Measurements from ENCODE around the gene RPTOR. TPM values are rescaled to one million over a fixed set of nuclear protein-coding genes. Genes with fewer than 3 reads are reported as not detected.

The RPTOR gene
- total RNA-seq, 1 donor from 2014 or later: 66.7 TPM

DNA sequence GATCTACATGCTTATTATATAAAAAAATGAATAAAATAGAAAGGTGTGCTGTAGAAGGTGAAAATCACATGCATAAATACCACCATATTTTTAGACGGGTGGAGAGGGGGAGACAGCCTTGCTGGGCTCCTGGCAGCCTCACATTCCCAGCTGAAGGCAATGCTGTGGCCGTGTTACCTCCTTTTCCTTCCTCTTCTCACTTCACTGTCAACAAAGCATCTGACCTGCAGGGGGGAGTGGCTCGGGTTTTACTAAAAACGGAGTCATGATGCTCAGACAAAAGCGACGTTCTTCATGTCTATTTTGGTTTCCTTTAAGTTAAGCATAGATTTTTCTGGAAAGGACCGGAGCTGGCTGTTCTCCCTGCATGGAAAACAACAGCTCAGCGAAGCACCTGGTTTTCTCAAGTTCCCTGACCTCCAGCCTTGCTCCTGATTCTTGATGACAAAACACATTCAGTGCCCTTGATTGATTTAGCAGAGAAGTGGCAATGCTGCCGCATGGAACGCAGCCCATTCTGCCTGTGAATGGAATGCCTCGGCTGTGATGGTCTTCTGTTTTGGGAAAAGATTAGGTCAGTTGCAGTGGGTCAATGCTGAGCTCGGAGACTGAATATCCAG, 5.5 kb upstream of the RPTOR start:
- no peak for DNase-seq (ENCODE audit: low spot score)
- Mint-ChIP-seq H3K4me3 (peak overlapping the region; percentile 6), H3K27ac (no peak overlapping the region), H3K9me3 (no peaks in the 10 kb centered on the region), H3K36me3 (ENCODE audit: low read depth) (no peaks in the 10 kb centered on the region), H3K27me3 (ENCODE audit: insufficient read depth) (peaks cover 5% of the 10 kb centered on the region), H3K4me1 (ENCODE audit: low read depth) (peaks cover 8% of the 10 kb centered on the region)
- intact Hi-C loops (cut with micrococcal nuclease): no loop called here

DNA sequence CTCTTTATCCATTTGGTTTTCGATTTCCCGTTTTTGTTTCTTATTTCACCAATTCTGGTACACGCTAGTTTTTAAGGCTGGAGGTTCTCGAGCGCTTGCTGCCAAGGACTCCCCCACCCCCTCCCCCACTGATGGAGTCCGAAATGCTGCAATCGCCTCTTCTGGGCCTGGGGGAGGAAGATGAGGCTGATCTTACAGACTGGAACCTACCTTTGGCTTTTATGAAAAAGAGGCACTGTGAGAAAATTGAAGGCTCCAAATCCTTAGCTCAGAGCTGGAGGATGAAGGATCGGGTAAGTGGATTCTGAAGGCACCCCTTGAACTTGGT, 825 bp downstream of the RPTOR start:
- Mint-ChIP-seq H3K4me3 (peak overlapping the region; percentile 93), H3K36me3 (ENCODE audit: low read depth) (peaks cover 2% of the 10 kb centered on the region), H3K4me1 (ENCODE audit: low read depth) (peaks cover 32% of the 10 kb centered on the region), H3K9me3 (no peaks in the 10 kb centered on the region), H3K27ac (peak overlapping the region; percentile 94), H3K27me3 (ENCODE audit: insufficient read depth) (peaks cover 5% of the 10 kb centered on the region)
- intact Hi-C loops (cut with micrococcal nuclease): loop anchor here (2.0 kb wide), 1 partner anchor 91 kb away; no protein-coding TSS in a partner anchor
- no peak for DNase-seq (ENCODE audit: low spot score)

DNA sequence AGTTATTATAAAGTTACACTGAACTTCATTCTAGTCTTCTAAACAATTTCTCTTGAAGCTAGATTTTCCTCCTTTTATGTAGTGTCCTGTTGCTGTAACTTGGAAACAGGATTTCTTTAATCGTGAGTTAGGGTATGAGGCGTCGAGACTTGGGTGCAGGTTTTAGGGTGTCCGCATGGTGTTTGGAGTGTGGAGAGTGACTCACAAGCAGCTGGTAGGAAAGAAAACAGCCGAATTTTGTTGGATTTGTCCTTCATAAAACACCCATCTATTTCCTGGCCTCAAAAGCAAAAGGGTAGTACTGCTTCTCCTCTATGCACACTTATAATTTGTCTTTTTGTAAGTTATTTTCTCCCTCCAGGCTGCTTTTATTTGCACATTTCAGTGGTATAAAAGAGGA, 1.6 kb downstream of the RPTOR start:
- Mint-ChIP-seq H3K9me3 (no peaks in the 10 kb centered on the region), H3K27me3 (ENCODE audit: insufficient read depth) (peaks cover 5% of the 10 kb centered on the region), H3K4me1 (ENCODE audit: low read depth) (peaks cover 32% of the 10 kb centered on the region), H3K36me3 (ENCODE audit: low read depth) (peaks cover 2% of the 10 kb centered on the region), H3K27ac (no peak overlapping the region), H3K4me3 (peak overlapping the region; percentile 93)
- intact Hi-C loops (cut with micrococcal nuclease): no loop called here
- DNase-seq (ENCODE audit: low spot score): no peak

- Mint-ChIP-seq H3K4me1 (ENCODE audit: low read depth) (peaks cover 17% of the 10 kb centered on the region), H3K4me3 (no peak overlapping the region), H3K36me3 (ENCODE audit: low read depth) (peaks cover 2% of the 10 kb centered on the region), H3K9me3 (no peaks in the 10 kb centered on the region), H3K27ac (no peak overlapping the region), H3K27me3 (ENCODE audit: insufficient read depth) (no peaks in the 10 kb centered on the region)
- intact Hi-C loops (cut with micrococcal nuclease): no loop called here
- no peak for DNase-seq (ENCODE audit: low spot score)
These were observed 7.9 kb downstream of the RPTOR start for GRCh38 chr17:80552523-80552922.

GRCh38 chr17:80555266-80555665, 10.6 kb downstream of the RPTOR start:
- Mint-ChIP-seq H3K9me3 (no peaks in the 10 kb centered on the region), H3K4me1 (ENCODE audit: low read depth) (peaks cover 9% of the 10 kb centered on the region), H3K27me3 (ENCODE audit: insufficient read depth) (no peaks in the 10 kb centered on the region), H3K27ac (no peak overlapping the region), H3K36me3 (ENCODE audit: low read depth) (peaks cover 7% of the 10 kb centered on the region), H3K4me3 (no peak overlapping the region)
- intact Hi-C loops (cut with micrococcal nuclease): no loop called here
- DNase-seq (ENCODE audit: low spot score): no peak

- no peaks in the 10 kb centered on the region for H3K27me3 Mint-ChIP-seq (ENCODE audit: insufficient read depth)
- H3K4me3 Mint-ChIP-seq: no peak overlapping the region
- H3K9me3 Mint-ChIP-seq: no peaks in the 10 kb centered on the region
- no peaks in the 10 kb centered on the region for H3K4me1 Mint-ChIP-seq (ENCODE audit: low read depth)
- no peak overlapping the region for H3K27ac Mint-ChIP-seq
- H3K36me3 Mint-ChIP-seq (ENCODE audit: low read depth): peaks cover 7% of the 10 kb centered on the region
- no peak for DNase-seq (ENCODE audit: low spot score)
- intact Hi-C loops (cut with micrococcal nuclease): no loop called here
These were observed 13.4 kb downstream of the RPTOR start for GRCh38 chr17:80558046-80558445.

DNA sequence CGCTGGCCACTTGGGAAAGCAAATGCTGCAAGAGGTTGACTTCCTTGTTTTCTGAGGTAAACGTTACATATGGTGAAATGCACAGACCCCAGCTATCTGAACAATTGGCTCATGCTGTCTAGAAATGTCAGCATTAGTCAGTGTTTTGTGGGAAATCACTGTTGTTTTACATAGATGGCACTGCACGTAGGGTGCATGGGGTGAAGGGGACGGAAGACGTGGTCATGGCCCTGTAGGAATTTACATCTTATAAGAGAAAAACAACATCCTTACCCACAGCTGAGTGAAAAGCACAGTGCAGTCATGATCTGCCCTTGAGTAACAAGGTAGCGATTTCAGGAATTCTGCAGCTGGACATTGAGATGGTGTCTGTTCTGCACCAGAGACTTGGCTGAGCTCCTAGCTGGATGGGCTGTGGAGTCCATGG, 15.2 kb downstream of the RPTOR start:
- DNase-seq (ENCODE audit: low spot score): no peak
- H3K27ac Mint-ChIP-seq: no peak overlapping the region

DNA sequence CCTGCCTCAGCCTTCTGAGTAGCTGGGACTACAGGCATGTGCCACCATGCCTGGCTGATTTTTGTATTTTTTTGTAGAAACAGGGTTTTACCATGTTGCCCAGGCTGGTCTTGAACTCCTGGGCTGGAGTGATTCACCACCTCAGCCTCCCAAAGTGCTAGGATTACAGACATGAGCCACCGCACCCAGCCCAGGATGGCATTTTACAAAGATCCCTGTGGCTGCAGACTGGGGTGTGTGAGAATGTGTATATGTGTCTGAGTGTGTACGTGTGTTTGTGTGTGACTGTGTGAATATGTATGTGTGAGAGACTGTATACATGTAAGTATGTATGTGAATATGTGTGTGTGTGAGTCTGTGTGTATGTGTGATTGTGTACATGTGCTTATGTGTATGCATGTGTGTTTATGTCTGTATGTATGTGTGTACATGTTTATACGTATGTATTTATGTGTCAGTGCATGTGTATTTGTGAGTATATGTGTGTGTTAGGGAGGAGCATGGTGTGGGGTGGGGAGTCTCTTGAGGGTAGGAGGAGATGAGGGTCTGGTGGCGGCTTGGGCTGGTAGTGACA, 17.0 kb downstream of the RPTOR start:
- Mint-ChIP-seq H3K27me3 (ENCODE audit: insufficient read depth) (no peaks in the 10 kb centered on the region), H3K36me3 (ENCODE audit: low read depth) (peaks cover 5% of the 10 kb centered on the region), H3K4me3 (no peak overlapping the region), H3K27ac (no peak overlapping the region), H3K4me1 (ENCODE audit: low read depth) (peaks cover 5% of the 10 kb centered on the region), H3K9me3 (no peaks in the 10 kb centered on the region)
- DNase-seq (ENCODE audit: low spot score): no peak
- intact Hi-C loops (cut with micrococcal nuclease): no loop called here

More for the DNA sequence above, 15.2 kb downstream of the RPTOR start:
- Mint-ChIP-seq H3K4me3 (no peak overlapping the region), H3K9me3 (no peaks in the 10 kb centered on the region), H3K27me3 (ENCODE audit: insufficient read depth) (no peaks in the 10 kb centered on the region), H3K36me3 (ENCODE audit: low read depth) (peaks cover 5% of the 10 kb centered on the region), H3K4me1 (ENCODE audit: low read depth) (no peaks in the 10 kb centered on the region)
- intact Hi-C loops (cut with micrococcal nuclease): no loop called here

DNA sequence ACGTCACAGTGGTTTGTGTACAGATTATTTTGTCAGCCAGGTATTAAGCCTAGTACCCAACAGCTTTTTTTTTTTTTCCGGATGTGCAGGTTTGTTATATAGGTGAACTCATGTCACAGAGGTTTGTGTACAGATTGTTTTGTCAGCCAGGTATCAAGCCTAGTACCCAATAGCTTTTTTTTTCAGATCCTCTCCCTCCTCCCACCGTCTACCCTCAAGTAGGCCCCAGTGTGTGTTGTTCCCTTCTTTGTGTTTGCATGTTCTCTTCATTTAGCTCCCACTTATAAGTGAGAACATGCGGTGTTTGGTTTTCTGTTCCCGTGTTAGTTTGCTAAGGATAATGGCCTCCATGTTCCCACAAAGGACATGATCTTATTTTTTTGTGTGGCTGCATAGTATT, 19.9 kb downstream of the RPTOR start:
- Mint-ChIP-seq H3K4me3 (no peak overlapping the region), H3K36me3 (ENCODE audit: low read depth) (peaks cover 6% of the 10 kb centered on the region), H3K27ac (no peak overlapping the region), H3K9me3 (no peaks in the 10 kb centered on the region), H3K27me3 (ENCODE audit: insufficient read depth) (no peaks in the 10 kb centered on the region), H3K4me1 (ENCODE audit: low read depth) (peaks cover 5% of the 10 kb centered on the region)
- intact Hi-C loops (cut with micrococcal nuclease): no loop called here
- DNase-seq (ENCODE audit: low spot score): no peak

GRCh38 chr17:80565343-80566053, 20.9 kb downstream of the RPTOR start:
- Mint-ChIP-seq H3K27me3 (ENCODE audit: insufficient read depth) (no peaks in the 10 kb centered on the region), H3K36me3 (ENCODE audit: low read depth) (peaks cover 2% of the 10 kb centered on the region), H3K4me1 (ENCODE audit: low read depth) (peaks cover 5% of the 10 kb centered on the region), H3K27ac (no peak overlapping the region), H3K4me3 (no peak overlapping the region), H3K9me3 (no peaks in the 10 kb centered on the region)
- intact Hi-C loops (cut with micrococcal nuclease): no loop called here
- DNase-seq (ENCODE audit: low spot score): no peak

GRCh38 chr17:80566054-80566400, 21.4 kb downstream of the RPTOR start:
- Mint-ChIP-seq H3K27me3 (ENCODE audit: insufficient read depth) (no peaks in the 10 kb centered on the region), H3K36me3 (ENCODE audit: low read depth) (peaks cover 2% of the 10 kb centered on the region), H3K27ac (no peak overlapping the region), H3K4me1 (ENCODE audit: low read depth) (peaks cover 5% of the 10 kb centered on the region), H3K4me3 (no peak overlapping the region), H3K9me3 (no peaks in the 10 kb centered on the region)
- no peak for DNase-seq (ENCODE audit: low spot score)
- intact Hi-C loops (cut with micrococcal nuclease): no loop called here

DNA sequence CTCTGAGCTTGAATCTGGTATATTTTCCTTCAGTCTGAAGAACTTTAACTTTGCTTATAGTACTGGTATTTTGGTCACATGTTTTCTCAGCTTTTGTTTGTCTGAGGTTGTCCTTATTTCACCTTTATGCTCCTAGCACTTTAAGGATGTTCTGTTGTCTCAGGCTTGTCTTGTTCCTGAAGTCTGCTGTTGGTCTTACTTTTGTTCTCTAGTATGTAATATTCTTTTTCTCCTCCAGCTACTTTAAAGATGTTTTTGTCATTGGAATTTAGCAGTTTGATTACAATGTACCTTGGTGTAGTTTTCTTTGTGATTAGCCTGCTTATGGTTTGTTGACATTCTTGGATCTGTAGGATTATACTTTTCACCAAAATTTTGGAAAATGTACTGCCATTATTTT, 23.6 kb downstream of the RPTOR start:
- no peak overlapping the region for H3K27ac Mint-ChIP-seq
- no peak for DNase-seq (ENCODE audit: low spot score)
- peaks cover 3% of the 10 kb centered on the region for H3K9me3 Mint-ChIP-seq
- H3K27me3 Mint-ChIP-seq (ENCODE audit: insufficient read depth): no peaks in the 10 kb centered on the region
- H3K36me3 Mint-ChIP-seq (ENCODE audit: low read depth): peaks cover 8% of the 10 kb centered on the region
- intact Hi-C loops (cut with micrococcal nuclease): no loop called here
- no peak overlapping the region for H3K4me3 Mint-ChIP-seq
- H3K4me1 Mint-ChIP-seq (ENCODE audit: low read depth): peaks cover 5% of the 10 kb centered on the region

DNA sequence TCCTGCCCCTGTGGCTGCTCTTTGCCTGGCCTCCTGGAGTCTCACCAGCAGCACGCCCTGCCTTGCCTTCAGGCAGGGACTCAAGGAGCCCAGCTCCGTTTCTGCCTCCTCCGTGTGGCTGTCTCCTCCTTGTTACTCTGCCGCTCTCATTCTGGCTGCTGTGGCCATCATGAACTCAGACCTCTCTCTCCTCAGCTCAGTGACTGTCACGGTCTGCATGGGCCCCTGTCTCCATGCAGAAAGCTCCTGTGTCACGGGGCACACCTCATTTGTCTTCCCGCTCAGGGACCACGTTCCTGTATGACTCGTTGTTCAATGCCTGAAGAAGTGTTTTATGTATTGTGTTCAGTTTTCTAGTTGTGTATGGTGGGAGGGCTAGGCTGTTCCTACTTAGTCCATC, 25.3 kb downstream of the RPTOR start:
- peaks cover 8% of the 10 kb centered on the region for H3K36me3 Mint-ChIP-seq (ENCODE audit: low read depth)
- intact Hi-C loops (cut with micrococcal nuclease): loop anchor here (10.0 kb wide), 1 partner anchor 415 kb away; no protein-coding TSS in a partner anchor
- peaks cover 3% of the 10 kb centered on the region for H3K9me3 Mint-ChIP-seq
- no peak for DNase-seq (ENCODE audit: low spot score)
- no peak overlapping the region for H3K27ac Mint-ChIP-seq
- no peak overlapping the region for H3K4me3 Mint-ChIP-seq
- H3K27me3 Mint-ChIP-seq (ENCODE audit: insufficient read depth): no peaks in the 10 kb centered on the region
- peaks cover 5% of the 10 kb centered on the region for H3K4me1 Mint-ChIP-seq (ENCODE audit: low read depth)

All from activated T-helper 1 cell treated with anti-CD3 and anti-CD28 coated beads, Interleukin-12 subunit alpha, Interleukin-12 subunit beta, Interleukin-2, Interleukin-4 antibody, amounts not matched to agents 30 ng/mL and 10 ng/mL and 1 ng/mL, durations not matched to agents 14 hours and 24 hours and 36 hours (primary cell).